T-helper 1 cell treated with Interleukin-12 subunit alpha and Interleukin-12 subunit beta and Interleukin-4 antibody, amounts not matched to agents 30 μg/mL and 1 μg/mL, for 36 hours (primary cell): ENCODE data around the gene PANX2.
"Not testable (repeated sequence)": the region's sequence is repeated elsewhere in the genome, so short reads cannot be mapped to it uniquely, and the experiment has no call there.

Experiments
- H3K27ac Mint-ChIP-seq: one replicate; pipeline ENCODE4 v1.8.0; 2021; ENCODE audit warnings: mild to moderate bottlenecking, mixed read lengths
- H3K27me3 Mint-ChIP-seq: one replicate; pipeline ENCODE4 v1.8.0; 2021; ENCODE audit warnings: low read depth, mixed read lengths
- H3K36me3 Mint-ChIP-seq: one replicate; pipeline ENCODE4 v1.8.0; 2021; ENCODE audit warnings: low read depth, mixed read lengths
- H3K4me1 Mint-ChIP-seq: one replicate; pipeline ENCODE4 v1.8.0; 2021; ENCODE audit warnings: low read depth, mixed read lengths
- H3K4me3 Mint-ChIP-seq: one replicate; pipeline ENCODE4 v1.8.0; 2021; ENCODE audit warnings: mild to moderate bottlenecking, moderate library complexity, mixed read lengths
- H3K9me3 Mint-ChIP-seq: one replicate; pipeline ENCODE4 v1.8.0; 2021; ENCODE audit warnings: mixed read lengths

PANX2 gene

DNA sequence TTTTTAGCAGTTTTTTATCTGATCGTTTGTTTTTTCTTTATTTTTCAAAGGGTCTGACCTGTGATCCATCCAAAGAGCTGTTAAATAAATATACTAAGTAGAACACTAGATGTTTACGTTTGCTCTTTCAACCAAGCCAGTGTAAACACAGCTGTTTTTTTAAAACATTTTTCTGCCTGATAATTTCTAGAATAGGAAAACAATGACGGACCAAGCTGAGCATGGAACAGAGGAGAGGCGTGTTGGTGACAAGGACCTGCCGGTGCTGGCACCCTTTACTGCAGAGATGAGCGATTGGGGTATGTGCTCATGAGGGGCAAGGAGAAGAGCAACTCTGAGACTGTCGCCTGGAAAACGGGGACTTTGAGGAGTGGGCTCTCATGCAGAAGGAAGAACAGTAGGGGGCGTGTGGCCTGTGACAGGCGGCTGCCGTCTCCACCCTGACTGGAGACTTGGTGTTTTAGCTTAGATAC is 28.6 kb upstream of the PANX2 start:
- Mint-ChIP-seq H3K36me3 (no peaks in the 10 kb centered on the region), H3K4me3 (no peak overlapping the region), H3K4me1 (no peaks in the 10 kb centered on the region), H3K27me3 (peaks cover 18% of the 10 kb centered on the region), H3K27ac (no peak overlapping the region), H3K9me3 (no peaks in the 10 kb centered on the region)

- H3K9me3 Mint-ChIP-seq: no peaks in the 10 kb centered on the region
- no peak overlapping the region for H3K4me3 Mint-ChIP-seq
- H3K27me3 Mint-ChIP-seq: peaks cover 13% of the 10 kb centered on the region
- no peak overlapping the region for H3K27ac Mint-ChIP-seq
- no peaks in the 10 kb centered on the region for H3K4me1 Mint-ChIP-seq
- no peaks in the 10 kb centered on the region for H3K36me3 Mint-ChIP-seq
These were observed 27.4 kb upstream of the PANX2 start for GRCh38 chr22:50143096-50143495.

DNA sequence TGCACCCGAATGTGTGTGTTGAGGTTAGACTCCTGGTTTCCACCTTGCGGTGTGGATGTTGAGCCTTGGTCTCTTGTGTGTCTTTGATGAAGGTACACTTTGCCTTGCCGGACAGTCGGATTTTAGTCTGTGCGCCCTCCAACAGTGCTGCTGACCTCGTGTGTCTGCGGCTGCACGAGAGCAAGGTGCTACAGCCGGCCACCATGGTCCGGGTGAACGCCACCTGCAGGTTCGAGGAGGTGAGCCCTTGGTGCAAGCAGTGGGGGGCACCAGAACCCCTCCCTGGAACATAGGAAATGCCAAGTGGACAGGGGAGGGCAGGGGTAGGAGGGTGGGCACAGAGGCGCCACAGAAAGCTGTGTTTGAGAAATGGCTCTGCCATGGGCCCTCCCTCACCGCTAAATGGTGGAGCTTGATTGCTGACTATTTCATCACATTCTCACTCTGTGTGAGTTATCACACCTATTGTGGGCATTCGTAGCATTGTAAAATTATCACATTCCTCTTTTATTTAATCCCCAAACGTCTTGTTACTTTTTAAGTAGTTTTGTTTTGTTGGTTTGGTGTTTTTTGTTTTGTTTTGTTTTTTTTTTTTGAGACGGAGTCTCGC is 26.4 kb upstream of the PANX2 start:
- H3K4me1 Mint-ChIP-seq: peaks cover 2% of the 10 kb centered on the region
- H3K27ac Mint-ChIP-seq: no peak overlapping the region
- H3K9me3 Mint-ChIP-seq: no peaks in the 10 kb centered on the region
- H3K27me3 Mint-ChIP-seq: peaks cover 10% of the 10 kb centered on the region
- H3K4me3 Mint-ChIP-seq: no peak overlapping the region
- H3K36me3 Mint-ChIP-seq: no peaks in the 10 kb centered on the region

DNA sequence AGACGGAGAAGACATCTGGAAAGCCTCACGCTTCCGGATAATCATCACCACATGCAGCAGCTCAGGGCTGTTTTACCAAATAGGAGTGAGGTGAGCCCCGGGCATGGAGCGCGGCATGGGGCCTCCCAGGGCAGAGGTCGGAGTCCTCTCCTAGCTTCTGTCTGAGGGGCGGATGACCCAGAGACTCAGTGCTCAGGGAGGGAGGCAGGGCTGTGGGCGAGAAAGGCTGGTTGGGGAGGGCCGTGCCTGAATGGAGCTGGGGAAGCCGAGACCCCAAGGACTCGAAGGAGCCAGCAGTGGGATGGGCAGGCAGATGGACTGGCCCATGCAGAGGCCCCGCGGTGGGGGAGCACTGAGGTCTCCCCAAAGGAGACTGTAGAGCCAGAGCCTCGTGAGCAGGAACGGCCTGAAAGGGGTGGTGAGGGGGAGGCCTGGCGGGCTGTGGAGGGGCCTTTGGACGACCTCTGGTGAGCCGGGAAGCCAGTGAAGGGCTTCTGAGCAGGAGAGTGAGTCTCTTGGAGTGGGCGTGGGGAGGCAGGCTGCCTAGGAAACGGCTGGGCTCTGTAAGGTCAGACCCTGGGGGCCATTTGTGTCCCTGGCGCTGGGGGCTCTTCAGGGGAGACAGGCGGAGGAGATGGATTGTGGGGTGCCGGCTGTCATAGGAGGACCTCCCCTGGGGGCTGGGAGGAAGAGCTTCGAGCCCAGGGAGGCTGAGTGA is 24.7 kb upstream of the PANX2 start:
- no peak overlapping the region for H3K27ac Mint-ChIP-seq
- no peaks in the 10 kb centered on the region for H3K9me3 Mint-ChIP-seq
- no peak overlapping the region for H3K4me3 Mint-ChIP-seq
- H3K27me3 Mint-ChIP-seq: peaks cover 6% of the 10 kb centered on the region
- H3K4me1 Mint-ChIP-seq: peaks cover 2% of the 10 kb centered on the region
- no peaks in the 10 kb centered on the region for H3K36me3 Mint-ChIP-seq

GRCh38 chr22:50146439-50147238 is 23.9 kb upstream of the PANX2 start:
- Mint-ChIP-seq H3K27ac (no peak overlapping the region), H3K36me3 (no peaks in the 10 kb centered on the region), H3K27me3 (peaks cover 6% of the 10 kb centered on the region), H3K9me3 (no peaks in the 10 kb centered on the region), H3K4me3 (no peak overlapping the region), H3K4me1 (peaks cover 2% of the 10 kb centered on the region)

DNA sequence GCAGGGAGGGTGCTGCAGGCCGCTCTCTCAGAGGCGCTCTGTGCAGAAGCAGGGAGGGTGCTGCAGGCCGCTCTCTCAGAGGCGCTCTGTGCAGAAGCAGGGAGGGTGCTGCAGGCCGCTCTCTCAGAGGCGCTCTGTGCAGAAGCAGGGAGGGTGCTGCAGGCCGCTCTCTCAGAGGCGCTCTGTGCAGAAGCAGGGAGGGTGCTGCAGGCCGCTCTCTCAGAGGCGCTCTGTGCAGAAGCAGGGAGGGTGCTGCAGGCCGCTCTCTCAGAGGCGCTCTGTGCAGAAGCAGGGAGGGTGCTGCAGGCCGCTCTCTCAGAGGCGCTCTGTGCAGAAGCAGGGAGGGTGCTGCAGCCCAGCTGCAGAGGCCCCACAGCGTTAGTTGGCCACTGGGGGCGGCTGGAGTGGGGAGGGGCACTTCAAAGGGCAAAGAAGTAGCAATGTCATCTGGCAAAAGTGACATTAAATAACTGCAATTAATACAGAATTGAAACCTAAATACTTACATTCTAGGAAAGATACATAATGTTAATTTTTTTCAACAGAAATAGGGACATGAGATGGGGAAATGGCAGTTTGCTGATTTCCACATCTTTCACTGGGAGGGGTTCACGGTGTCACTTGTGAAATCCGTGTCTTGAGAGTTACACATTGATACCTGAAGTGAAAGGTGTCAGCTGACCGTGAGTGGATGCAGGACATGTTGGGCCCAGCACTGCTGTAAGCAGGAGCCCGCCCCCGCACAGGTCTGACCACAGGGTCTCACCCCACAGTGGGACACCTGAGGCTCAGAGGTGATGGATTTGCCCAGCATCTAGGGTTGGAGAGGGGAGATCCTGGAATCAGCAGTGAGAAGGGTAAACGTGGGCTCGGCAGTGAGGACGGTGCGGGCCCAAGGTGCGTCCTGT is 23.0 kb upstream of the PANX2 start:
- not testable (repeated sequence) for H3K4me3 Mint-ChIP-seq, H3K36me3 Mint-ChIP-seq, H3K27ac Mint-ChIP-seq, H3K9me3 Mint-ChIP-seq, H3K27me3 Mint-ChIP-seq, H3K4me1 Mint-ChIP-seq

- no peak overlapping the region for H3K4me3 Mint-ChIP-seq
- H3K36me3 Mint-ChIP-seq: no peaks in the 10 kb centered on the region
- H3K27me3 Mint-ChIP-seq: peaks cover 2% of the 10 kb centered on the region
- H3K9me3 Mint-ChIP-seq: no peaks in the 10 kb centered on the region
- H3K27ac Mint-ChIP-seq: no peak overlapping the region
- peaks cover 2% of the 10 kb centered on the region for H3K4me1 Mint-ChIP-seq
These were observed 22.4 kb upstream of the PANX2 start for GRCh38 chr22:50148166-50148500.

GRCh38 chr22:50148991-50149721 is 21.4 kb upstream of the PANX2 start:
- Mint-ChIP-seq H3K4me1 (peaks cover 2% of the 10 kb centered on the region), H3K9me3 (no peaks in the 10 kb centered on the region), H3K27me3 (no peaks in the 10 kb centered on the region), H3K36me3 (no peaks in the 10 kb centered on the region), H3K4me3 (no peak overlapping the region), H3K27ac (no peak overlapping the region)

DNA sequence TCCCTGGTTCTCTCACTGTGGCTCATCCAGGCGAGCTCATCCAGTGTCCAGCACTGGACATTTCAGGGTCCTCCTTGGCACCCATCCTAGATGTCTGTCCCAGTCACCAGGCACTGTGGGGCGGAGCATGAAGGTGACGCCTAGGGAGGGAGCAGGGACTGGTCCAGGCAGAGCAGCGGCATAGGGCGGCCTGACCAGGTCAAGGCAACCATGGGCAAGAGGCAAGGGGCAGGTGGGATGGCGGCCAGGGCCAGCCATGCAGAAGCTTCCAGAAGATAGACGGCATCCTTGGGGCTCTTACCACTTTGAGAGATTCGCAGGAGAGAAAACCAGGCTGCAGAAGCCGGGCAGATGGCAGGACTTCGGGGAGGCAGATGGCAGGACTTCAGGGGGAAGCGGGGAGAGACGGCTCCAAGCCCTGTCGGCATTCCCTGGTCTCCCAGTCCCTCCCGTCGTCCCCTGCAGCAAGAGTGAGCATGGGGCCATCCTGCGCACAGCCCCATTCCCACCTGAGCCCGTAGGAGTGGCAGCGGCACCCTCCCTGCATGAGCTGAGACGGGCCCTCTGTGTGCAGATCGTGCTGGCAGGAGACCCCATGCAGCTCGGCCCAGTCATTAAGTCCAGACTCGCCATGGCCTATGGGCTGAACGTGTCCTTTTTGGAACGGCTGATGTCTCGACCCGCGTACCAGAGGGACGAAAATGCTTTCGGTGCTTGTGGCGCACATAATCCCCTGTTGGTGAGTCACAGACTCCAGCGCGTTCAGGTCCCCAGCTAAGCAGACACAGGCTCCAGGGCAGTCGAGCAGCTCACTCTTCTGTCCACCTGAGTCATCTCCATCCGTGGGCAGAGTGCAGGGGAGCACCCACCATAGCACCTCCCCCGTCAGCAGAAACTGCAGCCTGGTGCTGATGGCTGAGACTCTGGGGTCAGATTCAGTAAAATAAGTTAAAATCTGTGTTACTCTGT is 20.1 kb upstream of the PANX2 start:
- H3K9me3 Mint-ChIP-seq: no peaks in the 10 kb centered on the region
- no peak overlapping the region for H3K27ac Mint-ChIP-seq
- H3K4me1 Mint-ChIP-seq: peaks cover 2% of the 10 kb centered on the region
- no peaks in the 10 kb centered on the region for H3K36me3 Mint-ChIP-seq
- no peaks in the 10 kb centered on the region for H3K27me3 Mint-ChIP-seq
- no peak overlapping the region for H3K4me3 Mint-ChIP-seq

DNA sequence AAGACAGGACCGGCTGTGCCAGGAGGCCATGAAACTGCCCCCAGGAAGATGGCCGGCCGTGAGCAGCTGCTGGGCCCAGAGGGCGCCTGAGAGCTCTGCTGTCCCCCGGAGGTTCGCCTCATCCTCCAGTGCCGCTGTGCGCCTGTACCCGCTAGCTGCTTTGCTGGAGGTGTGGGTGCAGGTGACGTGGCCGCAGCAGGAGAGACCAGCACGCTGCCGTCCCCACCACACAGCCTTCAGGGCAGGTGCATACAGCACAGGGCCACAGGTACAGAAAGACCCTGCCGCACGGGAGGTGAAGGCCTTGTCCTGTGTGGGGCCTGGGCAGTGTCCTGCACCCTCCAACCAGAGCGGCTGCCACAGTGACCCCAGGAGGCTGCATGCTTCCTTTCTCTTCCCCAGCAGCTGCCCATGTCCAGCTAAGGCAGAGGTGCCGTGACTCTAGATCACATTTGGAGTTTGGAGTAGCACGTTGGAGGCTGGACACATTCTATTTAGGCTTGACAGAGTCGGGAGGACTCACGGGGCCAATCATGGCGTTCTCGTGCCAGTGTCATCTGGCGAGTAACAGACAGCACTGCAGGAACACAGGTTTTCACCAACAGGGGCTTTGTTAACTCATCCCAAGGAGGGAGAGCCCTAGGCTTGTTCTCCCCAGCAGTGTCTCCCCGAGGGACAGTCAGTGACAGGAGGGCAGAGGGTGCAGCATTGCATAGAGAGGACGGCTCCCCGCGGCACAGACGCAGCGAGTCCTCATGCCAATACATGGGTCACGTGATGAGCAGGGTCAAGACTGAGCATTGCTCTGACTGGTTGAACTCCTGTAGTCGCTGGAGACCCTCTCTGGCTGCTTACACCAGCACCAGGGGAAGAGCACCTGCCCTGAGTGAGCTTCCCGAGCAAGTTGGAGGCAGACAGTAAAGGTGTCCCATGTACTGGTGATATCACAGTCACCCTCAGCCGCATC is 18.7 kb upstream of the PANX2 start:
- H3K36me3 Mint-ChIP-seq: no peaks in the 10 kb centered on the region
- H3K27me3 Mint-ChIP-seq: no peaks in the 10 kb centered on the region
- no peaks in the 10 kb centered on the region for H3K9me3 Mint-ChIP-seq
- H3K4me1 Mint-ChIP-seq: peaks cover 2% of the 10 kb centered on the region
- H3K27ac Mint-ChIP-seq: peak overlapping the region; percentile 36
- H3K4me3 Mint-ChIP-seq: no peak overlapping the region

DNA sequence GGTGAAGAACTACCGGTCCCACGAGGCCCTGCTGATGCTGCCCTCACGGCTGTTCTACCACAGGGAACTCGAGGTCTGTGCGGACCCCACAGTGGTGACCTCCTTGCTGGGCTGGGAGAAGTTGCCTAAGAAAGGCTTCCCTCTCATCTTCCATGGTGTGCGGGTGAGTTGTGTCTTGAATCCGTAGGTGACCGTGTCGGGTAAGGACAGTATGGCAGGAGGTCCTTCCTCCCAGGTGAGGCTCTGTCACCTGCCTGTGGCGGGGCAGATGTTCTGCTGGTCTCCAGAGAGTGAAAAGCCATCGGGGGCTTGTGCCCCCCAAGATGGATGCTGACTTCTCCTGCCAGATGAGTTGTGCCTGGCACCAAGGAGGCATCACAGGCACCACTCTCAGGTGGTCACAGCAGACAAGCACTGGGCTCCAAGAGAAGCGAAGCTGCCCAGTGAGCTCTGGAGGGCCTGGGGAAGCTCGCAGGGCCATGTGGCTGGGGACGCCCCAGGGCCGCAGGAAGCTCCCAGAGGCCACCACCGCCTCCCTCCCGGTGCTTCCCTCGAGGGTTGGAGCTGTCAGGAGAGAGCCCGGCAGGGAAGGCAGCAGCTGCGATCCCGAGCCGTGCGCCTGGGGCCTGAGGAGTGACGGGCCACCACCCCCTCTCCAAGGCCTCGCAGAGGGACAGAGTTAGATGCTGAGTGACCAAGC is 17.3 kb upstream of the PANX2 start:
- peaks cover 2% of the 10 kb centered on the region for H3K4me1 Mint-ChIP-seq
- no peaks in the 10 kb centered on the region for H3K9me3 Mint-ChIP-seq
- H3K27me3 Mint-ChIP-seq: peaks cover 10% of the 10 kb centered on the region
- H3K27ac Mint-ChIP-seq: no peak overlapping the region
- no peaks in the 10 kb centered on the region for H3K36me3 Mint-ChIP-seq
- H3K4me3 Mint-ChIP-seq: no peak overlapping the region

DNA sequence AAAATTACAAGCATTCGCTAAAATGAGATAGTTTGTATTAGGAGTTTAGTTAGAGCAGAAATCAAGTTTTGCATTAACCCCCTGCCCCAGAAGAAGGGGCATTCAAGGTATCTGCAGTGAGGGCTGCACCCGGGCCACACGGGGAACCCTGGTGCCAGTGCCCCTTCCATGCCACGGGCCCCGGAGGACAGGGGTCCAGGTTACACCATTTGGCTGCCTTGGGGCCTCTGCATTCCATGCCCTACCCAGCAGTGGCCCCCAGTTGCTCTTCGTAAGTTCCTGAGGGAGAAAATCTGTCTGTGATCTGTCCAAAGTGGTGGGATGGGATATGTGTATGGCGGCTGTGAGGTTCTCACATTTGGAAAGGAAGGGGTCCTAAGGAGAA is 16.8 kb upstream of the PANX2 start:
- Mint-ChIP-seq H3K9me3 (no peaks in the 10 kb centered on the region), H3K36me3 (no peaks in the 10 kb centered on the region), H3K4me3 (no peak overlapping the region), H3K27ac (no peak overlapping the region), H3K4me1 (peaks cover 2% of the 10 kb centered on the region), H3K27me3 (peaks cover 10% of the 10 kb centered on the region)
